Measurements from ENCODE around the gene GLOD5.

The GLOD5 gene

GRCh38 chrX:48769230-48769629 lies 7.7 kb downstream of the GLOD5 start:
- no peak for DNase-seq

GRCh38 chrX:48770296-48770695 lies 8.7 kb downstream of the GLOD5 start:
- DNase-seq = no peak

- DNase-seq = no peak
Measured at GRCh38 chrX:48772602-48773001, 11.1 kb downstream of the GLOD5 start.

GRCh38 chrX:48776818-48777439 lies 15.4 kb downstream of the GLOD5 start:
- DNase-seq = no peak

- DNase-seq = no peak
Measured at GRCh38 chrX:48779399-48779798, 17.9 kb downstream of the GLOD5 start.

- DNase-seq = no peak
Measured at GRCh38 chrX:48781705-48782104, 20.2 kb downstream of the GLOD5 start.

- DNase-seq = no peak
Measured at GRCh38 chrX:48782216-48782615, 20.7 kb downstream of the GLOD5 start.

GRCh38 chrX:48782795-48783194 lies 21.2 kb downstream of the GLOD5 start:
- no peak for DNase-seq

- no peak for DNase-seq
Measured at GRCh38 chrX:48784726-48785125, 23.2 kb downstream of the GLOD5 start.

GRCh38 chrX:48785186-48785539 lies 23.6 kb downstream of the GLOD5 start:
- DNase-seq = no peak

- no peak for DNase-seq
Measured at GRCh38 chrX:48785540-48786214, 24.1 kb downstream of the GLOD5 start.

- no peak for DNase-seq
Measured at GRCh38 chrX:48786341-48786800, 24.8 kb downstream of the GLOD5 start, which contains the start of gene GATA1. Gene GATA1 (plus strand): TSS chrX:48786590. CDS start chrX:48791110, 4,520 bp downstream.

GRCh38 chrX:48786825-48787504 lies 25.4 kb downstream of the GLOD5 start:
- DNase-seq = no peak

- DNase-seq = no peak
Measured at GRCh38 chrX:48787505-48788443, 26.2 kb downstream of the GLOD5 start.

GRCh38 chrX:48789366-48790220 lies 28.0 kb downstream of the GLOD5 start:
- DNase-seq = no peak

- DNase-seq = no peak
Measured at GRCh38 chrX:48790477-48790876, 28.9 kb downstream of the GLOD5 start.

- no peak for DNase-seq
Measured at GRCh38 chrX:48791063-48791820, 29.7 kb downstream of the GLOD5 start.

- DNase-seq = no peak
Measured at GRCh38 chrX:48792219-48792618, 30.7 kb downstream of the GLOD5 start.

- no peak for DNase-seq
Measured at GRCh38 chrX:48793935-48794334, 32.4 kb downstream of the GLOD5 start.

- DNase-seq = no peak
Measured at GRCh38 chrX:48794340-48794910, 32.9 kb downstream of the GLOD5 start.
